Anterior cingulate cortex (tissue), 58 donors: Measurements from ENCODE around the gene RBMX.

Experiments used
- DNase-seq, 58 donors: peaks; one replicate each; lab custom pipeline; 2025; lab: John Stamatoyannopoulos, UW

Gene RBMX

GRCh38 chrX:136849395-136849794 is 31.1 kb downstream of the RBMX start:
- DNase-seq = no peak

- DNase-seq = no peak
These were observed 32.7 kb downstream of the RBMX start for GRCh38 chrX:136847874-136848273.

GRCh38 chrX:136839196-136839595 is 41.3 kb downstream of the RBMX start:
- DNase-seq = no peak

- DNase-seq = no peak
These were observed 44.8 kb downstream of the RBMX start for GRCh38 chrX:136835761-136836160.

- no peak for DNase-seq
These were observed 51.1 kb downstream of the RBMX start for GRCh38 chrX:136829413-136829812.

- DNase-seq = no peak
These were observed 51.7 kb downstream of the RBMX start for GRCh38 chrX:136828830-136829229.

- DNase-seq = no peak
These were observed 53.5 kb downstream of the RBMX start for GRCh38 chrX:136827026-136827425.

GRCh38 chrX:136825771-136826170 is 54.8 kb downstream of the RBMX start:
- no peak for DNase-seq
